Measurements from ENCODE around the gene CTU1.

- no peak for TF ChIP-seq EZH2 (IDR thresholded peaks at IDR 0.05; ENCODE audit: insufficient read depth, poor library complexity, severe bottlenecking)
- TF ChIP-seq EZH2phosphoT487 (IDR thresholded peaks at IDR 0.05; ENCODE audit: insufficient read depth, low read depth), result no peak
Measured at GRCh38 chr19:51097796-51098195, 10.4 kb downstream of the CTU1 start.

Measured in GM23248 (cell line).